ENCODE measurements around the gene MSANTD2. TPM values are rescaled to one million over a fixed set of nuclear protein-coding genes. Genes with fewer than 3 reads are reported as not detected.

The MSANTD2 gene
- total RNA-seq, 1 experiment from 2014 or later = 8.6 TPM

DNA sequence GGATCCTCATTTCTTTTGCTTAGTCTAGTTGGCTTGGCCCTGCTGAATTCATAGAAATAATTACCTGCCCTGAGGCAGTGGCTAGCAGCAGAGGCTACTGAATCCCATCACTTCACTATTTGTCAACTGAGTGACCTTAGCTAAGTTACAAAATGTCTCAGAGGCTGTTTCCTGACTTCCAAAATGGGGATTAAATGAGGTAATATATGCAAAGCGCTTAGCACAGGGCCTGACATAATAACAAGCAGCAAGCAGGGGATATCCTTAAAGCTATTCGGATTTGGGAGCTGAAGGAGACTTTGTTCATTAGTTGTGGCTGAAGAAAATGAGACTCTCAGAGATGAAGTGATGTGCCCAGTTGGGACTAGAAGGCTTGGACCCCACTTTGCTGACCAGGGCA, 57.7 kb downstream of the MSANTD2 start:
- no peaks in the 10 kb centered on the region for H3K27me3 ChIP-seq (ENCODE audit: insufficient read depth, low read length)
- H3K4me2 ChIP-seq (ENCODE audit: low read length) = no peak overlapping the region
- H4K20me1 ChIP-seq (ENCODE audit: insufficient read depth) = no peaks in the 10 kb centered on the region
- no peaks in the 10 kb centered on the region for H3K36me3 ChIP-seq (ENCODE audit: control insufficient read depth in 1 of 2, insufficient read depth in 2 of 2, low read length in 2 of 2)
- H3K9ac ChIP-seq (ENCODE audit: low read length) = no peak overlapping the region
- TF ChIP-seq FOSL1 (IDR thresholded peaks at IDR 0.05; ENCODE audit: low read depth) (no peak), ZNF274 (IDR thresholded peaks at IDR 0.05; ENCODE audit: low read depth, low read length) (no peak), CEBPB (IDR thresholded peaks at IDR 0.05; ENCODE audit: low read depth) (no peak), POLR2A (IDR thresholded peaks at IDR 0.05; ENCODE audit: borderline replicate concordance, extremely low read depth, insufficient read depth, insufficient read length) (no peak)
- TF ChIP-seq, protein P1, sequence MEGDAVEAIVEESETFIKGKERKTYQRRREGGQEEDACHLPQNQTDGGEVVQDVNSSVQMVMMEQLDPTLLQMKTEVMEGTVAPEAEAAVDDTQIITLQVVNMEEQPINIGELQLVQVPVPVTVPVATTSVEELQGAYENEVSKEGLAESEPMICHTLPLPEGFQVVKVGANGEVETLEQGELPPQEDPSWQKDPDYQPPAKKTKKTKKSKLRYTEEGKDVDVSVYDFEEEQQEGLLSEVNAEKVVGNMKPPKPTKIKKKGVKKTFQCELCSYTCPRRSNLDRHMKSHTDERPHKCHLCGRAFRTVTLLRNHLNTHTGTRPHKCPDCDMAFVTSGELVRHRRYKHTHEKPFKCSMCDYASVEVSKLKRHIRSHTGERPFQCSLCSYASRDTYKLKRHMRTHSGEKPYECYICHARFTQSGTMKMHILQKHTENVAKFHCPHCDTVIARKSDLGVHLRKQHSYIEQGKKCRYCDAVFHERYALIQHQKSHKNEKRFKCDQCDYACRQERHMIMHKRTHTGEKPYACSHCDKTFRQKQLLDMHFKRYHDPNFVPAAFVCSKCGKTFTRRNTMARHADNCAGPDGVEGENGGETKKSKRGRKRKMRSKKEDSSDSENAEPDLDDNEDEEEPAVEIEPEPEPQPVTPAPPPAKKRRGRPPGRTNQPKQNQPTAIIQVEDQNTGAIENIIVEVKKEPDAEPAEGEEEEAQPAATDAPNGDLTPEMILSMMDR (IDR thresholded peaks at IDR 0.05 in 2 of 3, conservative IDR thresholded peaks at IDR 0.05 in 1 of 3; ENCODE audit: borderline replicate concordance in 1 of 3, insufficient read depth in 1 of 3, low read depth in 2 of 3, low read length in 2 of 3) = no peak
- TF ChIP-seq, protein P2, sequence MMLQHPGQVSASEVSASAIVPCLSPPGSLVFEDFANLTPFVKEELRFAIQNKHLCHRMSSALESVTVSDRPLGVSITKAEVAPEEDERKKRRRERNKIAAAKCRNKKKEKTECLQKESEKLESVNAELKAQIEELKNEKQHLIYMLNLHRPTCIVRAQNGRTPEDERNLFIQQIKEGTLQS (IDR thresholded peaks at IDR 0.05) = no peak
- H3K79me2 ChIP-seq (ENCODE audit: insufficient read depth, low read length) = 0 out of 2 replicates have a peak, but pooled peaks cover 5% of the 10 kb centered on the region
- no peak overlapping the region for H3K4me3 ChIP-seq (replicated peaks in 1 of 2; ENCODE audit: low read depth in 1 of 2, low read length in 2 of 2)
- peaks cover 9 to 32% of the 10 kb centered on the region in 2 experiments for H3K4me1 ChIP-seq (ENCODE audit: control insufficient read depth in 1 of 2, insufficient read depth in 2 of 2, low read length in 2 of 2)
- ChIA-PET CTCF (no interaction called here), POLR2A (no interaction called here), RAD21 (ENCODE audit: low non-redundant PET in 1 of 2, low total read pairs in 2 of 2, uncharacterized antibody in 2 of 2, unreplicated experiment in 2 of 2) (no interaction called here)
- no peaks in the 10 kb centered on the region for H3K9me2 ChIP-seq (ENCODE audit: insufficient read depth)
- BruUV-seq (replicated peaks) = no TSS peak
- H3K9me3 ChIP-seq (ENCODE audit: control insufficient read depth in 1 of 2, insufficient read depth in 1 of 2, low read depth in 1 of 2, low read length in 2 of 2) = no peaks in the 10 kb centered on the region
- H2AFZ ChIP-seq (ENCODE audit: low read depth, low read length, poor library complexity, severe bottlenecking) = no peak overlapping the region
- intact Hi-C loops (cut with micrococcal nuclease) = no loop called here
- no peak overlapping the region for H3K27ac ChIP-seq (ENCODE audit: low read depth, low read length)
- ATAC-seq (no peak), DNase-seq (ENCODE audit: low read depth, low spot score) (no peak)

DNA sequence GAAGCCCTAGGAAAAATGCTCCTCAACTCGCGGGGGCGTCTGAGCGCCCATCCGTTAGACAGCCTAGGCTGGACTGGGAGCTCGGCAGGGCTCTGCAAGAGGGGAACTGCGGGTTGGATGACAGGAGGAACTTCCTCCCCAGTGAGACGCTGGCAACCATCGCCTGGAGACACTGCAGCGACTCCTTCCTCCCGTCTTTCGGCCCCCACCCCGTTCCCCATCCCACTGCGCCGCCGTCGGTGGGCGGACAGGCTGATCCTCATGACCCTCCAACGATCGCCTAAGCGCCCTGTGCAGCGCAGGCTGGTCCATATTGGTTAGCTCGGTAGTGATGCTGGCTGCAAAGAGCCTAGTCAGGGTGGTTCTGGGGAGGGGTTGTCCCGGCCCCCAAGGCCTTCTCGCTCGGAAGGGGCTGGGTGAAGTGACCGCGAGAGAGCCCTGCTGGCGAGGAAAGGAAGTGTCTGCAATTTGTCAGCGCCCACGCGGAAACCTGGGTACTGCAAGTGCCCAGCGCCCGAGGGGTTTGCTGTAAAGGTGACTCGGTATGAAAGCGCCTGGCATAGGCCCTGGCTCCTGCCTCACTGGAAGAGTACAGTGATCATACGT, 59.8 kb downstream of the MSANTD2 start:
- Histone ChIP-seq H3K27ac (ENCODE audit: low read depth, low read length) (peak overlapping the region; percentile 37), H3K27me3 (ENCODE audit: insufficient read depth, low read length) (peaks cover 4% of the 10 kb centered on the region; the same call in 1 of the 2 replicates), H3K36me3 (ENCODE audit: control insufficient read depth in 1 of 2, insufficient read depth in 2 of 2, low read length in 2 of 2) (no peaks in the 10 kb centered on the region), H3K4me1 (ENCODE audit: control insufficient read depth in 1 of 2, insufficient read depth in 2 of 2, low read length in 2 of 2) (peaks cover 3 to 15% of the 10 kb centered on the region in 2 experiments; a peak in 3 of 4 replicates), H2AFZ (ENCODE audit: low read depth, low read length, poor library complexity, severe bottlenecking) (peak overlapping the region; percentile 68), H3K4me3 (replicated peaks in 1 of 2; ENCODE audit: low read depth in 1 of 2, low read length in 2 of 2) (peak overlapping the region; percentile 65 to 84), H3K4me2 (ENCODE audit: low read length) (peak overlapping the region; percentile 100), H3K9ac (ENCODE audit: low read length) (peak overlapping the region; percentile 64), H3K9me3 (ENCODE audit: control insufficient read depth in 1 of 2, insufficient read depth in 1 of 2, low read depth in 1 of 2, low read length in 2 of 2) (no peaks in the 10 kb centered on the region), H3K9me2 (ENCODE audit: insufficient read depth) (no peaks in the 10 kb centered on the region), H3K79me2 (ENCODE audit: insufficient read depth, low read length) (0 out of 2 replicates have a peak, but pooled peaks cover 5% of the 10 kb centered on the region), H4K20me1 (ENCODE audit: insufficient read depth) (no peaks in the 10 kb centered on the region)
- intact Hi-C loops (cut with micrococcal nuclease) = no loop called here
- RAD21 ChIA-PET (ENCODE audit: low non-redundant PET in 1 of 2, low total read pairs in 2 of 2, uncharacterized antibody in 2 of 2, unreplicated experiment in 2 of 2) = interaction anchor here (0.5 to 0.7 kb wide), 2 partner anchors 54 to 127 kb away, joined by 3 read pairs; no protein-coding TSS in a partner anchor
- no TSS peak for BruUV-seq (replicated peaks)
- POLR2A ChIA-PET = interaction anchor here (0.9 kb wide), 1 partner anchor 16 kb away, joined by 3 read pairs; no protein-coding TSS in a partner anchor
- ATAC-seq (peak; percentile 56), DNase-seq (ENCODE audit: low read depth, low spot score) (no peak)
- CTCF ChIA-PET = interaction anchor here (0.8 kb wide), 1 partner anchor 96 kb away, joined by 3 read pairs; no protein-coding TSS in a partner anchor
- TF ChIP-seq ELF1 (IDR thresholded peaks at IDR 0.05; ENCODE audit: borderline replicate concordance, low read depth) (no peak), CBX3 (IDR thresholded peaks at IDR 0.05; ENCODE audit: low read depth) (no peak), EZH2phosphoT487 (IDR thresholded peaks at IDR 0.05; ENCODE audit: borderline replicate concordance) (no peak)
- TF ChIP-seq, protein P1 (IDR thresholded peaks at IDR 0.05 in 2 of 3, conservative IDR thresholded peaks at IDR 0.05 in 1 of 3; ENCODE audit: borderline replicate concordance in 1 of 3, insufficient read depth in 1 of 3, low read depth in 2 of 3, low read length in 2 of 3) = peak; percentile 22 to 66 (median 60); a peak in 5 of 6 replicates
- TF ChIP-seq, protein P3, sequence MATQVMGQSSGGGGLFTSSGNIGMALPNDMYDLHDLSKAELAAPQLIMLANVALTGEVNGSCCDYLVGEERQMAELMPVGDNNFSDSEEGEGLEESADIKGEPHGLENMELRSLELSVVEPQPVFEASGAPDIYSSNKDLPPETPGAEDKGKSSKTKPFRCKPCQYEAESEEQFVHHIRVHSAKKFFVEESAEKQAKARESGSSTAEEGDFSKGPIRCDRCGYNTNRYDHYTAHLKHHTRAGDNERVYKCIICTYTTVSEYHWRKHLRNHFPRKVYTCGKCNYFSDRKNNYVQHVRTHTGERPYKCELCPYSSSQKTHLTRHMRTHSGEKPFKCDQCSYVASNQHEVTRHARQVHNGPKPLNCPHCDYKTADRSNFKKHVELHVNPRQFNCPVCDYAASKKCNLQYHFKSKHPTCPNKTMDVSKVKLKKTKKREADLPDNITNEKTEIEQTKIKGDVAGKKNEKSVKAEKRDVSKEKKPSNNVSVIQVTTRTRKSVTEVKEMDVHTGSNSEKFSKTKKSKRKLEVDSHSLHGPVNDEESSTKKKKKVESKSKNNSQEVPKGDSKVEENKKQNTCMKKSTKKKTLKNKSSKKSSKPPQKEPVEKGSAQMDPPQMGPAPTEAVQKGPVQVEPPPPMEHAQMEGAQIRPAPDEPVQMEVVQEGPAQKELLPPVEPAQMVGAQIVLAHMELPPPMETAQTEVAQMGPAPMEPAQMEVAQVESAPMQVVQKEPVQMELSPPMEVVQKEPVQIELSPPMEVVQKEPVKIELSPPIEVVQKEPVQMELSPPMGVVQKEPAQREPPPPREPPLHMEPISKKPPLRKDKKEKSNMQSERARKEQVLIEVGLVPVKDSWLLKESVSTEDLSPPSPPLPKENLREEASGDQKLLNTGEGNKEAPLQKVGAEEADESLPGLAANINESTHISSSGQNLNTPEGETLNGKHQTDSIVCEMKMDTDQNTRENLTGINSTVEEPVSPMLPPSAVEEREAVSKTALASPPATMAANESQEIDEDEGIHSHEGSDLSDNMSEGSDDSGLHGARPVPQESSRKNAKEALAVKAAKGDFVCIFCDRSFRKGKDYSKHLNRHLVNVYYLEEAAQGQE (IDR thresholded peaks at IDR 0.05; ENCODE audit: low read depth) = no peak

Measured in HCT116 (cell line).